ENCODE data around the gene DNAJB14.

DNA sequence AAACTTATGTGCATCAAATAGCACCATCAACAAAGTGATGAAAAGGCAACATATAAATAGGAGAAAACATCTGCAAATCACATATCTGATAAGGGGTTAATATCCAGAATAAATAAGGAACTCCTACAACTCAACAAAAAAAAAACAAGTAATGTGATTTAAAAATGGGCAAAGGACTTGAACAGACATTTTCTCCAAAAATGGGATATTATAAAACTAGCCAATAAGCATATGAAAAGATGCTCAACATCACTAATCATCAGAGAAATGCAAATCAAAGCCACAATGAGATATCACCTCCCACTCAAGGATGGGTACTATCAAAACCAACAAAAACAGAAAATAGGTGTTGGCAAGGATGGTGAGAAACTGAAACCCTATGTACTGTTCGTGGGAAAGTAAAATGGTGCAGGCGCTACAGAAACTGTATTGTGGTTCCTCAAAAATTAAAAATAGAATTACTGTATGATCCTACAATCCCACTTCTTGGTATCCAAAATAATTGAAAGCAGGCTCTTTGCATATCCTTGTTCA, 2.4 kb downstream of the DNAJB14 start:
- TF ChIP-seq, protein P1, sequence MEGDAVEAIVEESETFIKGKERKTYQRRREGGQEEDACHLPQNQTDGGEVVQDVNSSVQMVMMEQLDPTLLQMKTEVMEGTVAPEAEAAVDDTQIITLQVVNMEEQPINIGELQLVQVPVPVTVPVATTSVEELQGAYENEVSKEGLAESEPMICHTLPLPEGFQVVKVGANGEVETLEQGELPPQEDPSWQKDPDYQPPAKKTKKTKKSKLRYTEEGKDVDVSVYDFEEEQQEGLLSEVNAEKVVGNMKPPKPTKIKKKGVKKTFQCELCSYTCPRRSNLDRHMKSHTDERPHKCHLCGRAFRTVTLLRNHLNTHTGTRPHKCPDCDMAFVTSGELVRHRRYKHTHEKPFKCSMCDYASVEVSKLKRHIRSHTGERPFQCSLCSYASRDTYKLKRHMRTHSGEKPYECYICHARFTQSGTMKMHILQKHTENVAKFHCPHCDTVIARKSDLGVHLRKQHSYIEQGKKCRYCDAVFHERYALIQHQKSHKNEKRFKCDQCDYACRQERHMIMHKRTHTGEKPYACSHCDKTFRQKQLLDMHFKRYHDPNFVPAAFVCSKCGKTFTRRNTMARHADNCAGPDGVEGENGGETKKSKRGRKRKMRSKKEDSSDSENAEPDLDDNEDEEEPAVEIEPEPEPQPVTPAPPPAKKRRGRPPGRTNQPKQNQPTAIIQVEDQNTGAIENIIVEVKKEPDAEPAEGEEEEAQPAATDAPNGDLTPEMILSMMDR (IDR thresholded peaks at IDR 0.05): no peak
- TF ChIP-seq POLR2A (IDR thresholded peaks at IDR 0.05) (no peak), POLR2AphosphoS5 (IDR thresholded peaks at IDR 0.05) (no peak)

Measured in upper lobe of left lung (tissue), 4 donors.